Ectodermal cell (in vitro differentiated cells): ENCODE measurements around the gene TPTE.
"Not testable (repeated sequence)": the region's sequence is repeated elsewhere in the genome, so short reads cannot be mapped to it uniquely, and the experiment has no call there.

ENCODE experiments used
- H3K27ac ChIP-seq: 2 replicates; pipeline ENCODE4 v1.7.0; 2013; ENCODE audit warnings: mild to moderate bottlenecking, low read depth, low read length; ENCODE audit not compliant: insufficient read depth, poor library complexity, severe bottlenecking
- H3K27me3 ChIP-seq: 2 replicates; pipeline ENCODE4 v1.7.0; 2013; ENCODE audit warnings: mild to moderate bottlenecking, low read length; ENCODE audit not compliant: insufficient read depth, control insufficient read depth, poor library complexity, severe bottlenecking
- H3K36me3 ChIP-seq: one replicate; pipeline ENCODE4 v1.7.0; 2013; ENCODE audit warnings: low read length; ENCODE audit not compliant: control insufficient read depth, insufficient read depth
- H3K4me1 ChIP-seq: one replicate; pipeline ENCODE4 v1.7.0; 2013; ENCODE audit warnings: low read length; ENCODE audit not compliant: control insufficient read depth, insufficient read depth
- H3K4me3 ChIP-seq: 2 replicates; pipeline ENCODE4 v1.7.0; 2013; ENCODE audit warnings: low read depth, low read length, control low read depth; ENCODE audit not compliant: insufficient read depth
- H3K9me3 ChIP-seq: 2 replicates; pipeline ENCODE4 v1.7.0; 2013; ENCODE audit warnings: mild to moderate bottlenecking, low read length, moderate library complexity; ENCODE audit not compliant: control insufficient read depth
- WGBS, 2 experiments: methylation state at CpG; one replicate each; pipeline ENCODE4 v1.1.7; 2013; ENCODE audit warnings: missing lambda C conversion rate in 2 of 2; 5-methylcytosine and 5-hydroxymethylcytosine counted together

Gene TPTE

GRCh38 chr21:10539956-10540355, 18.6 kb downstream of the TPTE start:
- Histone ChIP-seq H3K4me1 (no peaks in the 10 kb centered on the region), H3K27ac (no peak overlapping the region), H3K4me3 (no peak overlapping the region), H3K36me3 (no peaks in the 10 kb centered on the region), H3K27me3 (no peaks in the 10 kb centered on the region), H3K9me3 (peaks cover 18% of the 10 kb centered on the region)
- 78 to 82% methylated on average over 3 of the region's 3 CpGs for WGBS, 2 experiments

DNA sequence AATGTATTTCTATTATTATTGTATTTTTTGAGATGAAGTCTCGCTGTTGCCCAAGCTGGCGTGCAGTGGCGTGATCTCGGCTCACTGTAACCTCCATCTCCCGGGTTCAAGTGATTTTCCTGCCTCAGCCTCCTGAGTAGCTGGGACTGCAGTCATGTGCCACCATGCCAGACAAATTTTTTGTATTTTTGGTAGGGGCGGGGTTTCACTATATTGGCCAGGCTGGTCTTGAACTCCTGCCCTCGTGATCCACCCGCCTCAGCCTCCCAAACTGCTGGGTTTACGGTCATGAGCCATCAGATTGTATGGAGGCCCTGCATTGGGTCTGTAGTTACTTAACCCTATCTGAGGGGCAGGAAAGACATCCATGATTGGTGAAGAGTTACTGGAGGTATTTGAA, 23.0 kb downstream of the TPTE start:
- peaks cover 13% of the 10 kb centered on the region for H3K9me3 ChIP-seq
- not testable (repeated sequence) for H3K27ac ChIP-seq
- 85 to 86% methylated on average over 9 of the region's 9 CpGs for WGBS, 2 experiments

GRCh38 chr21:10547868-10548267, 26.5 kb downstream of the TPTE start:
- peaks cover 12% of the 10 kb centered on the region for H3K9me3 ChIP-seq

More for the DNA sequence above, 23.0 kb downstream of the TPTE start:
- H3K27me3 ChIP-seq, H3K4me1 ChIP-seq, H3K36me3 ChIP-seq, H3K4me3 ChIP-seq: not testable (repeated sequence)

GRCh38 chr21:10548331-10548954, 27.1 kb downstream of the TPTE start:
- not testable (repeated sequence) for H3K36me3 ChIP-seq, H3K27ac ChIP-seq, H3K27me3 ChIP-seq, H3K4me1 ChIP-seq, H3K4me3 ChIP-seq
- WGBS, 2 experiments: 86 to 88% methylated on average over 2 of the region's 2 CpGs
- peaks cover 12% of the 10 kb centered on the region for H3K9me3 ChIP-seq

More at GRCh38 chr21:10547868-10548267, 26.5 kb downstream of the TPTE start:
- not testable (repeated sequence) for H3K36me3 ChIP-seq, H3K4me3 ChIP-seq, H3K27ac ChIP-seq, H3K27me3 ChIP-seq, H3K4me1 ChIP-seq
- WGBS, 2 experiments: 47% methylated on average over 4 of the region's 4 CpGs

DNA sequence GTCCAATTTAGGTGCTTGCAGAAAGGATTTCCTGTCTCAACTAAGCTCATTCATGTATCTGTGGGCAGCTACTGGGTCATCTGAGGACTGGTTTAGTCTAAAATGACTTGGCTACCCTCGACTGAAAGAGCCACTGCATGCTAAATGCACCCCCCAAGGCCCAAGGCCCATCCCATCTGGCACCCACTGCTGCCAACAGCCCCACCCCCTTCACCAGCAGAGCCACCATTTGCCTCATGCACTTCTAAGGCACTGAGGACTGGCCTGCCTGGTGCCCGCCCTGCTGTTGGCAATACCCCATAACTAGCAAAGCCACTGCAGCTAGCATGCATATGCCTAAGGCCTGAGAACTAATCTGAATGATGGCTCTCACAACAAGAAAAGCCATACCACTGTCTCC, 49.4 kb downstream of the TPTE start:
- 48 to 52% methylated on average over 2 of the region's 2 CpGs for WGBS, 2 experiments
- H3K36me3 ChIP-seq, H3K4me3 ChIP-seq, H3K27ac ChIP-seq, H3K27me3 ChIP-seq, H3K4me1 ChIP-seq: not testable (repeated sequence)
- peaks cover 45% of the 10 kb centered on the region for H3K9me3 ChIP-seq

GRCh38 chr21:10574531-10575310, 53.3 kb downstream of the TPTE start:
- WGBS, 2 experiments: 77 to 79% methylated on average over 16 of the region's 16 CpGs

DNA sequence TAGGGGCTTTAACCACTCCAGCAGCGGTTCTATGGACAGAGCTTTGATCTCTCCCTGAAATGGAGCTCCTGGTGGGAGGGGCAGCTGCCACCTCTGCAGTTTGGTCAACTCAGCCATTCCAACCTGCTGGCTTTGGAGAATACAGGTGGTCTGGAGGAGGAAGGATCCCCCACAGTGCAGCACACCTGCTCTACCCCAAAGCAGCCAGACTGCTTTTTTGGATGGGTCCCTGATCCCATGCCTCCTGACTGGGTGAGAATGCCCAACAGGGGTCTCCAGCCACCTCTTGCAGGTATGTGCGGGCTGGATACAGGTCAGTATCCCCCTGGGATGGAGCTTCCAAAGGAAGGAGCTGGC, 53.9 kb downstream of the TPTE start:
- no peaks in the 10 kb centered on the region for H3K4me1 ChIP-seq
- H3K27me3 ChIP-seq: no peaks in the 10 kb centered on the region
- no peak overlapping the region for H3K27ac ChIP-seq
- H3K9me3 ChIP-seq: peaks cover 43% of the 10 kb centered on the region
- H3K36me3 ChIP-seq: no peaks in the 10 kb centered on the region
- H3K4me3 ChIP-seq: no peak overlapping the region
- 55 to 63% methylated on average over 2 of the region's 2 CpGs for WGBS, 2 experiments

More at GRCh38 chr21:10574531-10575310, 53.3 kb downstream of the TPTE start:
- H3K9me3 ChIP-seq: peaks cover 46% of the 10 kb centered on the region
- H3K4me3 ChIP-seq, H3K36me3 ChIP-seq, H3K27ac ChIP-seq, H3K27me3 ChIP-seq, H3K4me1 ChIP-seq: not testable (repeated sequence)

- not testable (repeated sequence) for H3K27me3 ChIP-seq, H3K27ac ChIP-seq, H3K4me3 ChIP-seq, H3K4me1 ChIP-seq, H3K36me3 ChIP-seq
- peaks cover 43% of the 10 kb centered on the region for H3K9me3 ChIP-seq
These were observed 57.5 kb downstream of the TPTE start for GRCh38 chr21:10578910-10579309.

- not testable (repeated sequence) for H3K36me3 ChIP-seq, H3K4me1 ChIP-seq, H3K4me3 ChIP-seq, H3K27me3 ChIP-seq, H3K27ac ChIP-seq
- WGBS, 2 experiments: no CpG with 5 or more reads among the region's 1 CpG
- peaks cover 20% of the 10 kb centered on the region for H3K9me3 ChIP-seq
These were observed 67.7 kb downstream of the TPTE start for GRCh38 chr21:10589115-10589514.

DNA sequence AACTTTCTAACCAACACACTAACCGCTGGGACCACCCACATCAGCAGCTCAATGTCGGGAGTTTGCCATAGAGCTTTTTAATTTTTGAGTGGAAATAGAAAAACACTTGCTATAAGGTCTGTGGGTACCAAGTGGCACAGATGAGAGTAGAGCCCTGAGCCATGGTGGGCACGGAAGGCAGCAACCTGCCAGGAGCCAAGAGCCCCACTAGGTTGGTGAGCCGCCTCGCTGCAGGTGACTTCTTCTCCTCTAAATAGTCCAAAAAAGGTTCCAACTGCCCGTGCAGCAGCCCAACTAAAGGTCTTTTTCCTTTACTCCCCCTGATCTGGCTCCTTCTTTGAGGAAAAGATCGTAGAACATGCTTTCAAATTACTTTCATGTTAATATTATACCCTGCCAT, 85.7 kb downstream of the TPTE start:
- not testable (repeated sequence) for H3K4me3 ChIP-seq, H3K27ac ChIP-seq, H3K27me3 ChIP-seq, H3K36me3 ChIP-seq, H3K4me1 ChIP-seq
- H3K9me3 ChIP-seq: peaks cover 16% of the 10 kb centered on the region
- 72 to 76% methylated on average over 5 to 7 of the region's 7 CpGs for WGBS, 2 experiments
